ENCODE measurements around the gene CNDP2. TPM values are rescaled to one million over a fixed set of nuclear protein-coding genes. Genes with fewer than 3 reads are reported as not detected.

The CNDP2 gene
- total and polyA plus RNA-seq, 2 experiments from 2014 or later = 95.7 to 135 TPM

DNA sequence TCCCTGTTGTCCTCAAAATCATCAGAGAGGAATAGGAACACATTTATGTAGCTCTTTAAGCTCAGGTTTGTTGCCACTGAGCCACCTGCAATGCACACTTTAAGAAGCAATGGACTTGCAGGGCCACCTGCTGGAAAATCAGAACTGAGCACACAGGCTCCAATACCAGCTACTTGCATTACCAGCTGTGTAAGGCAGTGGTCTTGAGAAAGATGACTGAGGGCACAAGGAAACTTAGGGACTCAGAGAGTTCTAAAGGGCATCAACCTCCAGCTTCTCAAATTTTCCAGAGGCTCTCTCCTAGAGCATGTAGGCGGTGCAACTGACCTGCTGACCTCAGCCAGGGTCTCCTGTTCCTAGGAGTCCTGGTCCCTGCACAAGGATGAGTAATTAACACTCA lies 2.5 kb upstream of the CNDP2 start:
- peaks cover 14% of the 10 kb centered on the region for H3K4me1 ChIP-seq (ENCODE audit: insufficient read depth)
- peaks cover 20% of the 10 kb centered on the region for H3K79me2 ChIP-seq
- WGBS (ENCODE audit: low lambda C conversion rate, missing lambda C conversion rate) = 33% methylated on average over 1 of the region's 1 CpG
- no peaks in the 10 kb centered on the region for H4K20me1 ChIP-seq (ENCODE audit: insufficient read depth, poor library complexity, severe bottlenecking)
- peak; percentile 75 for DNase-seq (ENCODE audit: low spot score)
- H2AFZ ChIP-seq = no peak overlapping the region
- no peaks in the 10 kb centered on the region for H3K9me3 ChIP-seq (ENCODE audit: low read depth)
- H3K27ac ChIP-seq = no peak overlapping the region
- H3K4me3 ChIP-seq = no peak overlapping the region
- TF ChIP-seq, protein P1, sequence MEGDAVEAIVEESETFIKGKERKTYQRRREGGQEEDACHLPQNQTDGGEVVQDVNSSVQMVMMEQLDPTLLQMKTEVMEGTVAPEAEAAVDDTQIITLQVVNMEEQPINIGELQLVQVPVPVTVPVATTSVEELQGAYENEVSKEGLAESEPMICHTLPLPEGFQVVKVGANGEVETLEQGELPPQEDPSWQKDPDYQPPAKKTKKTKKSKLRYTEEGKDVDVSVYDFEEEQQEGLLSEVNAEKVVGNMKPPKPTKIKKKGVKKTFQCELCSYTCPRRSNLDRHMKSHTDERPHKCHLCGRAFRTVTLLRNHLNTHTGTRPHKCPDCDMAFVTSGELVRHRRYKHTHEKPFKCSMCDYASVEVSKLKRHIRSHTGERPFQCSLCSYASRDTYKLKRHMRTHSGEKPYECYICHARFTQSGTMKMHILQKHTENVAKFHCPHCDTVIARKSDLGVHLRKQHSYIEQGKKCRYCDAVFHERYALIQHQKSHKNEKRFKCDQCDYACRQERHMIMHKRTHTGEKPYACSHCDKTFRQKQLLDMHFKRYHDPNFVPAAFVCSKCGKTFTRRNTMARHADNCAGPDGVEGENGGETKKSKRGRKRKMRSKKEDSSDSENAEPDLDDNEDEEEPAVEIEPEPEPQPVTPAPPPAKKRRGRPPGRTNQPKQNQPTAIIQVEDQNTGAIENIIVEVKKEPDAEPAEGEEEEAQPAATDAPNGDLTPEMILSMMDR (IDR thresholded peaks at IDR 0.05; ENCODE audit: poor library complexity) = peak; percentile 77
- no peak for TF ChIP-seq EZH2phosphoT487 (IDR thresholded peaks at IDR 0.05; ENCODE audit: low read depth, severe bottlenecking, unreplicated experiment)
- TF ChIP-seq EZH2 (IDR thresholded peaks at IDR 0.05; ENCODE audit: borderline replicate concordance) = no peak
- no peaks in the 10 kb centered on the region for H3K9me2 ChIP-seq (replicated peaks; ENCODE audit: insufficient read depth)
- no peaks in the 10 kb centered on the region for H3K36me3 ChIP-seq (replicated peaks; ENCODE audit: insufficient read depth, low read depth)
- H3K27me3 ChIP-seq = no peaks in the 10 kb centered on the region
- no peak overlapping the region for H3K4me2 ChIP-seq

DNA sequence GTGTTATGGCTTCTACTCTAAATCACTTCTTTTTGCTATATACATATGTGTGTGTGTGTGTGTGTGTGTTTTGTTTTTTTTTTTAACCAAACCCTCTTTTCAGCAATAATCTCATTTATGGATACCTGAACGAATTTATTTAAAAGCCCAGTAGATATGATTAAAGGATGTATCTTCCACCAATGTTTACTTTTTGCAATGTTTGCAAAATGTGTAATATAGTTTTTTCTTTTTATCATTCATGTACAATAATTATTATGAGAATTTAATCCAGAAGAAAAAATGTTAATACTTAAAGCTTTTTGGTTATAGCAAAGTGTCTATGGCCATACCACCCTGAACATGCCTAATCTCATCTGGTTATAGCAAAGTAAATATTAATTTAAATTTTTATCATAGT lies 1.6 kb upstream of the CNDP2 start:
- H3K27me3 ChIP-seq = no peaks in the 10 kb centered on the region
- H3K36me3 ChIP-seq (replicated peaks; ENCODE audit: insufficient read depth, low read depth) = no peaks in the 10 kb centered on the region
- no peaks in the 10 kb centered on the region for H4K20me1 ChIP-seq (ENCODE audit: insufficient read depth, poor library complexity, severe bottlenecking)
- H3K4me3 ChIP-seq = no peak overlapping the region
- DNase-seq (ENCODE audit: low spot score) = no peak
- no peak overlapping the region for H3K4me2 ChIP-seq
- H2AFZ ChIP-seq = no peak overlapping the region
- H3K9me2 ChIP-seq (replicated peaks; ENCODE audit: insufficient read depth) = no peaks in the 10 kb centered on the region
- 92% methylated on average over 1 of the region's 1 CpG for WGBS (ENCODE audit: low lambda C conversion rate, missing lambda C conversion rate)
- peaks cover 14% of the 10 kb centered on the region for H3K4me1 ChIP-seq (ENCODE audit: insufficient read depth)
- no peak for TF ChIP-seq EZH2 (IDR thresholded peaks at IDR 0.05; ENCODE audit: borderline replicate concordance)
- TF ChIP-seq, protein P1 (IDR thresholded peaks at IDR 0.05; ENCODE audit: poor library complexity) = no peak
- TF ChIP-seq EZH2phosphoT487 (IDR thresholded peaks at IDR 0.05; ENCODE audit: low read depth, severe bottlenecking, unreplicated experiment) = no peak
- H3K79me2 ChIP-seq = peaks cover 28% of the 10 kb centered on the region
- H3K27ac ChIP-seq = no peak overlapping the region
- no peaks in the 10 kb centered on the region for H3K9me3 ChIP-seq (ENCODE audit: low read depth)

DNA sequence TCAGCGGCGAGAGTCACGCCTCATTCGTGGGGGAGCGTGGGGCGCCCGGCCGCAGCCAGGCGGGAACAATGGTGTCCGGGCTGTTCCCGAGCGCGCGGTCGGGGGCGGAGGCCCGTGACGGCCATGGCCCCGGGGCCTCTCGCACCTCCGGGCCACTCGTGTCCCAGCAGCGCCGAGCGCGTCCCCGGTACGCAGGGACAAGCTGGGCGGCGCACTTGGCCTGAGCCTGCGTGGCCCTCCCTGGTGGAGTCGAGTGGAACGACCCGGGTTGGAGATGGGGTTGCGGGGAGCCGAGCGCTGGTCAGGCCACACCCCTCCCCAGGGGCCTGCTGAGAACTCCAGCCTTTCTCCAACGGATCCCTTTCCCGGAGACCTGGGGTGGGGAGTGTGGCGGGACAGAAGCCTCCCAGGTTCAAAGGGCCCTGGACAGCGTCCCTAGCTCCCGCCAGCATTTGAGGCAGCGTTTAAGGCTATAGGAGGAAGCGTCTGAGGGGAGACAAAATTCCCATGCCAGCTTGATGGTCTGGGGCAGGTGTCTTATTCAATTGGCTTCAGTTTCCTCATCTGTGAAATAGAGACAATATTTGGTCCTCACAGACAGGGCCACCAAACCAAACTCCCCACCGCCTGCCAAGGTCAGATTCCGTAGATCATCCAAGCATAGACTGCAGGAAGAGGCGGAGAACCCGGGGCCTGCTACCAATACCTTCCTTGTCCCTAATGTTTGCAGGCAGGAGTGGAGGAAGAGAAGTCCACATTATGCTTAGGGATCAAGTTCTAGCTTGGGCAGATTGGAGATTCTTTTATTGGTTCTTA lies 553 bp downstream of the CNDP2 start:
- no peak for TF ChIP-seq EZH2phosphoT487 (IDR thresholded peaks at IDR 0.05; ENCODE audit: low read depth, severe bottlenecking, unreplicated experiment)
- TF ChIP-seq EZH2 (IDR thresholded peaks at IDR 0.05; ENCODE audit: borderline replicate concordance) = no peak
- TF ChIP-seq, protein P1 (IDR thresholded peaks at IDR 0.05; ENCODE audit: poor library complexity) = no peak
- 3% methylated on average over 43 of the region's 48 CpGs for WGBS (ENCODE audit: low lambda C conversion rate, missing lambda C conversion rate)
- Histone ChIP-seq H3K27ac (peak overlapping the region; percentile 98), H2AFZ (peak overlapping the region; percentile 74), H3K27me3 (no peaks in the 10 kb centered on the region), H3K9me3 (ENCODE audit: low read depth) (no peaks in the 10 kb centered on the region), H4K20me1 (ENCODE audit: insufficient read depth, poor library complexity, severe bottlenecking) (no peaks in the 10 kb centered on the region), H3K4me2 (peak overlapping the region; percentile 90), H3K79me2 (peaks cover 38% of the 10 kb centered on the region), H3K4me3 (peak overlapping the region; percentile 88), H3K9me2 (replicated peaks; ENCODE audit: insufficient read depth) (no peaks in the 10 kb centered on the region), H3K36me3 (replicated peaks; ENCODE audit: insufficient read depth, low read depth) (no peaks in the 10 kb centered on the region), H3K4me1 (ENCODE audit: insufficient read depth) (peaks cover 23% of the 10 kb centered on the region)
- DNase-seq (ENCODE audit: low spot score) = peak; percentile 88

All from hepatocyte (in vitro differentiated cells).